Measurements from ENCODE around the gene GAB2.

GAB2 gene

GRCh38 chr11:78405805-78406204 lies 11.8 kb downstream of the GAB2 start (continued):
- TF ChIP-seq ZNF341 (tag by site-specific recombination; IDR thresholded peaks at IDR 0.05; ENCODE audit: low read depth) (no peak), KLF9 (tag by site-specific recombination; IDR thresholded peaks at IDR 0.05; ENCODE audit: low read depth) (no peak), ZNF398 (tag by site-specific recombination; IDR thresholded peaks at IDR 0.05) (no peak), RBAK (tag by site-specific recombination; IDR thresholded peaks at IDR 0.05) (no peak), BCL11B (tag by site-specific recombination; IDR thresholded peaks at IDR 0.05; ENCODE audit: low read depth) (no peak), SP2 (tag by site-specific recombination; IDR thresholded peaks at IDR 0.05) (no peak)

- H3K4me1 ChIP-seq (ENCODE audit: control insufficient read depth, insufficient read depth, low read length) = no peaks in the 10 kb centered on the region
- TF ChIP-seq ZNF518A (tag by site-specific recombination; conservative IDR thresholded peaks at IDR 0.05; ENCODE audit: low read depth) (no peak), ZNF10 (tag by site-specific recombination; IDR thresholded peaks at IDR 0.05) (no peak), ZNF341 (tag by site-specific recombination; IDR thresholded peaks at IDR 0.05; ENCODE audit: low read depth) (no peak)
- CTCF ChIA-PET = interaction anchor here (0.6 to 0.7 kb wide), 2 partner anchors 78 to 1007 kb away, joined by 3 to 4 read pairs; no protein-coding TSS in a partner anchor
Observed at GRCh38 chr11:78403781-78404180, 13.8 kb downstream of the GAB2 start.

GRCh38 chr11:78402847-78403246 lies 14.8 kb downstream of the GAB2 start:
- H3K36me3 ChIP-seq (ENCODE audit: control insufficient read depth in 2 of 2, insufficient read depth in 1 of 2, low read length in 2 of 2) = no peaks in the 10 kb centered on the region
- POLR2A ChIA-PET = no interaction called here
- CTCF ChIA-PET = no interaction called here
- H3K27ac ChIP-seq (ENCODE audit: extremely low read depth, low read depth, low read length) = no peak overlapping the region
- TF ChIP-seq ZXDB (tag by site-specific recombination; IDR thresholded peaks at IDR 0.05) (no peak), ZNF704 (tag by site-specific recombination; IDR thresholded peaks at IDR 0.05) (no peak), KLF10 (tag by site-specific recombination; IDR thresholded peaks at IDR 0.05) (no peak), ZNF175 (tag by site-specific recombination; IDR thresholded peaks at IDR 0.05) (no peak), ZNF76 (tag by site-specific recombination; IDR thresholded peaks at IDR 0.05; ENCODE audit: borderline replicate concordance, low read depth) (no peak), ZNF624 (tag by site-specific recombination; IDR thresholded peaks at IDR 0.05) (no peak), ZSCAN30 (tag by site-specific recombination; IDR thresholded peaks at IDR 0.05) (no peak), ZNF114 (tag by site-specific recombination; IDR thresholded peaks at IDR 0.05) (no peak), SETDB1 (IDR thresholded peaks at IDR 0.05; ENCODE audit: insufficient read length, low read length) (no peak), KLF1 (tag by site-specific recombination; IDR thresholded peaks at IDR 0.05) (no peak), ZNF335 (tag by site-specific recombination; conservative IDR thresholded peaks at IDR 0.05) (no peak), EGR2 (tag by site-specific recombination; IDR thresholded peaks at IDR 0.05; ENCODE audit: low read depth) (no peak)
- no peak overlapping the region for H3K4me3 ChIP-seq (ENCODE audit: low read depth, low read length)
- no peaks in the 10 kb centered on the region for H3K9me3 ChIP-seq (ENCODE audit: control insufficient read depth, insufficient read depth, low read depth, low read length)
- no peaks in the 10 kb centered on the region for H3K4me1 ChIP-seq (ENCODE audit: control insufficient read depth, insufficient read depth, low read length)

More at GRCh38 chr11:78403781-78404180, 13.8 kb downstream of the GAB2 start:
- POLR2A ChIA-PET = no interaction called here
- H3K4me3 ChIP-seq (ENCODE audit: low read depth, low read length) = no peak overlapping the region
- no peaks in the 10 kb centered on the region for H3K36me3 ChIP-seq (ENCODE audit: control insufficient read depth in 2 of 2, insufficient read depth in 1 of 2, low read length in 2 of 2)
- no peaks in the 10 kb centered on the region for H3K9me3 ChIP-seq (ENCODE audit: control insufficient read depth, insufficient read depth, low read depth, low read length)
- no peak overlapping the region for H3K27ac ChIP-seq (ENCODE audit: extremely low read depth, low read depth, low read length)
